GM21447 (cell line): ENCODE results near the gene GABRG3.

Source experiments
- ATAC-seq: cut with Tn5 transposase; IDR thresholded peaks from one replicate; pipeline ENCODE4 v1.9.1; 2021; ENCODE audit not compliant: unreplicated experiment

Gene GABRG3

DNA sequence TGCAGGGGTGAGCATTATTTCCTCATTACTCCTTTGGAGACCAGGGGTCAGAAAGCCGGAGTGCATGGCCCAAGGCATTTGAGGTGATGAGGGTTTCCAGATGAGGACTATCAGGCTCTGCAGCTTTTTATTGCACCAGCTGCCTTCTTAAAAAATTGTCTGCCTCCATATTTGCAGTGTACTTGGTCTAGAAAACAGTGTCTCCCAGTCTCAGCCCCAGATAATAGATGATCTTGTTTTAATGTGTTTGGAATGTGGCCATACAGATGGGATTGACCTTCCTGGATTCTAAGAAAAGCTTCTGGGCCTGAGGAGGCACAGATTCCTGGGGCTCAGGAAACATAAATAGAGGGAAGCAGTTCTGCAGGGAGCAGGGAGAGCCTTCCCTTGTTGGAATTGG lies 123.3 kb downstream of the GABRG3 start:
- ATAC-seq = no peak

DNA sequence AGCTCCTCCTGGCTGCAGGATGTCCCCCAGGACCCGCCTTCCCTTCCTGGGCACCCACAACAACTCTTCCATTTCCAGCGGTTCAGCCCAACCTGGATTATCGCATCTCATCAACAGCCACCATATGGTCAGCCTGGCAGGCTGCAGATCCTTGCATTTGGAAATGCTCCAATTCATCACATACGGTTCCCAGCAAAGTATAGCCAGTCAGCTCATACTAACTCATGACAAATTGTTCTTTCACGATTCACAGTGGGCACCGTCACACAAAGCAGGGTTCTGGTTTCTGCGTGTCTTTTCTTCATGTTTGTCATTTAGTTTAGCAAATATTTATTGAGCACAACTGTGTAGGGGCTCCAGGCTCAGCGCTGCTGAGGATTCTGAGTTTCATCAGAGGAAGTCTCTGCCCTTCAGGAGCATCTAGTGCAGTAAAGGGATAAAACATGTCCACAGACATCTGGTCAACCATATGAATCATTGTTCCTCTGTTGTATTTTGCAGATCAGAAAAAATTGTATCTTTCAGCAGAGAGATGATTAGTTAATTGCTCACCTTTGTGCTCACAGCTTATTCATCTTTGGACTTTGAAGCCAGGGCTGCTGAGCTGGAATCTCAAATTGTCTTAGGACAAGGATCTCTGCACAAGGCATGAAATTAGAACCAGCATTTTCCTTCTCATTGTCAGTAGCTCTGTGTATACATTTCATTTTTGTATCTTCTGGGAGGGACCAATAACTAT lies 125.1 kb downstream of the GABRG3 start:
- ATAC-seq = no peak

DNA sequence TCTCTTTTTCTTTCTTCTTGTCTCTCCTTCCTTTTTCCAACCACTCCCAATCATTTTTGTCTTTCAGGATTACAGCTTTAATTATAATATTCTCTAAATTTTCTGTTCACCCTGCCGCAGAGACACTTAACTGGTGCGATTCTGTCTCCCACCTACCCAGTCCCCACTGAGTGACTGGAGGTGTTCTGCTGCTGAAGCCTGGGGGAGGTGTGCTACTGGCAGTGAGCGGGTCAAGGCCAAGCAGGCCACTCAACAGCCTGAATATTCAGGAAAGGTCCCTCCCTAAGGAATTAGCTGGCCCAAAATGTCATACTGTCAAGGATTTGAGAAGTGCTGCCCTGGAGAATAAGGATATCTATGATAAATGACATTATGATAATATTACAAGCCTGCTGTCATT lies 126.5 kb downstream of the GABRG3 start:
- ATAC-seq = no peak

DNA sequence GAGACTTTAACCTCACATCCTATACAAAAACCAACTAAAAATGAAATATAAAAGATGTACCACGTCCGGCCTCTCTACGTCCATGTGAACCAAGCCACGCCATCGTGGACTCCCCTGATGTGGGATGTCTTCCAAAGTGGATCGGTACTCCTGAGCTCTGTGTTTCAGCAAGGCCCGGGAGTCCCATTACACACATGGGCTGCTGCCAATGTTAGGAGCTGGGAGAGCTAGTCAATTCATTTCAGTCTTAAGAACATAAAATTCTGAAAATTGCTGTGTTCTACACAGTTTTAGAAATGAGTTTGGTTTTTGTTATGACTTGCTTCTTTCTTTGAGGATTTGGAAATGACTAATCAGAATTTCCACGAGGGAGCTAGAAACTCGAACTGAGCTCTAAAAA lies 131.0 kb downstream of the GABRG3 start:
- no peak for ATAC-seq

DNA sequence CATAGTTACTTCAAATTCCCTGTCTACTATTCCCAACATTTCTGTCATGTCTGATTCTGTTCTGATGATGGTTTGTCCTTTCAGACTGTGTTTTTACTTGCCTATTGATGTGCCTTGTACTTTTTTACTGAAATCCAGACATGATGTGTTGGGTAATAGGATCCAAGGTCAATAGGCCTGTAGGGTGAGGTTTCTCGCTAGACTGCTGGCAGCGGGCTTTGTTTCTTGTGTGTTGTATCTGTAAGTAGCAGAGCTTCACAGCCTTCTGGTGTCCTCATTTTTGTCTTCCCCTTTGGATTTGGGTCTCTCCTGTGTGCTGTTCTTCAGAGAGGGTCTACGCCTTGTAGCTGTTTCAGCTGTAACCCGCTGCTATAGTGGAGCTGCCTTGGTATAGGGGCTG lies 140.3 kb downstream of the GABRG3 start:
- no peak for ATAC-seq

DNA sequence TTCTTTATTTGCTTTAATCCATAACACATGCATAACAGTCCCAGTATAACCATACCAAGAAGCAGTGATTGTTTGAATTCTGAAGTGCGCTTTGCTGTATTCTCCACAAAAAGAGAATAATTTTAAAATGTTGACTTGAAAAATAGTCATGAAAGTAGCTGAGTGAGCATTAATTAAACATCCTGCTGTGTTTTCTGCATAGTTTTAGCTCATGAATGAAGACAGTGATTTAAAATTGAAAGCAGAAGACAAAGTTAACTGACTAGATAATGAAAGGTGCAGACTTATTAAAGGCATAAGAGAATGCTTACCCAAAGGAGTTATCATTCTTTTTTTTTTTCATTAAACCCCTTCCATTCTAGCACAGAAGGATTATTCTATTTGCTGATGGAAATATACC lies 143.5 kb downstream of the GABRG3 start:
- ATAC-seq = no peak

DNA sequence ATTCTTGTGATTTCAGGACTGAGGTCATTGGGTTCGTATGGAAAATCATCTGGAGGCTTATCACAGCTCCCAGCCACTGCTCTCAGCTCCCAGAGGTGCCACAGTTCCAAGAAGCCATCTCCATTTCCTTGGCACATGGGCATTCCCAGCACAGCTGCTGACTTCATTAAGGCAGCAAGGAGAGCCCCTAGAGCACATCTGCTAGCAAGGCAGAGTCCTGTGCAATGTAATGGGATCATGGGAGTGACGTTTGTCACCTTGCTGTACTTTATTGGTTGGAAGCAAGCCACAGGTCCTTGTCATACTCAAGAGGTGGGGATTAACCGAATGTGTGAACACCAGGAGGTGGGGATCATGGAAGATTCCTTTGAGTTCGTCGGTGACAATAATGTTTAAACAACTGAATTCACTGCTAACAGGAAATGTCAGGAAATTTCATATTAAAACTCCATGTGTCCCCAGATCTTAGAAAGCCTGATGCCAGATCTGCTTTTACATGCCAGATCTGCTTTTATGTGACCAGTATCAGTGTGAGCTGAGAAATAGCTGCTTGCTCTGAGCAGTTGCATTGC lies 148.8 kb downstream of the GABRG3 start:
- ATAC-seq = no peak

DNA sequence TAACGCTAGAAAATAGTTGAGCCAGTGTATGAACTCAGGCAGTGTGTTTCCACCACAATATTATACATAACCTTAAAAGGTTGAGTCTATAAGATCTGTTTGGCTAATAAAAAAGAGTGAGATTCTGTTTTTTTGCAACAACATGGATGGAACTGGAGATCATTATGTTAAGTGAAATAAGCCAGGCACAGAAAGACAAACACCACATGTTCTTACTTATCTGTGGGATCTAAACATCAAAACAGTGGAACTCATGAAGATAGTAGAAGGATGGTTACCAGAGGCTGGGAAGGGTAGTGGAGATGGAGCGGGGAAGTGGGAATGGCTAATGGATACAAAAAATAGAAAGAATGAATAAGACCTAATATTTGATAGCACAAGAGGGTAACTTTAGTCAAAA lies 150.7 kb downstream of the GABRG3 start:
- no peak for ATAC-seq

DNA sequence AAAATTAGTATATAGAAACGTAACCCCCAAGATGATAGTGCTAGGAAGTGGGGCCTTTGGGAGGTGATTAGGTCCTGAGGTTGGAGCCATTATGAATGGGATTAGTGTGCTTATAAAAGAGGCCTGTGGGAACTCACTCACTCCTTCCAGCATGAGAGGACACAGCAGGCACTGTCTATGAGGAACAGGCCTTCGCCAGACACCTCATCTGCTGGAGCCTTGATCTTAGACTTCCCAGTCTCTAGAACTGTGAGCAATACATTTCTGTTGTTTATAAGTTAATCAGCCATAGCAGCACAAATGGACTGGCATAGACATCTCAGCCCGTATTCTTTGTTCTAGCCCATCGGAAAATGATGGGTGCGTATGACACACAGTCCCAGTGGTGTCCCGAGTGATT lies 152.3 kb downstream of the GABRG3 start:
- ATAC-seq = no peak

DNA sequence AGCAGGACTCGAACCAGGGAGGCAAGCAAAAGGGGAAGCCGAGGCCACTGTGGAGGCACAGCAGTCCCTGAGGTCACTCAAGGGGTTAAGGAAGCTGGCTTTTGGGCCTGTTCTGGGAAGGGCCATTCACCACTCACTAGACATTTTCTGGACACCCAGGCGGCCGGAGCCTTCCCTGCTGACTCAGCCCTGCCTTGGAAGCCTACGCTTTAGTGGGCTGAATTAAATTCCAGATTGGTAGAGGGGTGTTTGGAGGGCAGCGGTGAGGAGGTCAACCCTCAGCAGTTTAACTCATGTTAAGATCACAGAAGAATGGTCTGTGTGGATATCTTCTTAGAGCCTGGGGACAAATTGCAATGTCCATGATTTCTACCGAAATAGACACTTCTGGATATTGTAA lies 152.8 kb downstream of the GABRG3 start:
- ATAC-seq = no peak

DNA sequence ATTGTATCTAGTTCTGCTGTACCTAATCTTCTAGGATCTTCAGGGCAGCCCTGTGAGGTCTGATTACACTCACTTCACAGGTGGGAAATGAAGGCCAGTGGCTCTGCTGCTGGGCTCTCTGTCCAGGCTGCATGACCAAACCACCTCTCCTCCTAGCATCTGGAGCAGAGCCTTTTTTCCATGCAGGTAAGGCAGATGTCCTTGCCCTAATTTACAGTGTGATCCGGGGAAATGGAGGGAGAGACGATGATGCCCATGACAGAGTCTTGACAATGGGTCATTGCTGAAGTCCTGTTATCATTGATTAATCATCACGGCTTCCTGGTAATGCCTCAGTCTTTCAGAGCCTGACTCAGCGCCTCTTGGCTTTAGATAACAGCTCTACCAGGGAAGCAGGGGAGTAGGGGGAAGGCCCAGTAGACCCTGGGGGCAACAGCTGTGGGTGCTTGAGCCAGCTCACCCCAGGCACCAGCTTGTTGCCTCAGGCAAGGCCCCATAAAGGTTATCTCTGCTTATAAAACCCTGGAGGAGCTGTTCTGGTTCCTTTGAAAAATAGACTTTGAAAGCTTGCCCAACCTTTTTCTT lies 153.4 kb downstream of the GABRG3 start:
- ATAC-seq = no peak

DNA sequence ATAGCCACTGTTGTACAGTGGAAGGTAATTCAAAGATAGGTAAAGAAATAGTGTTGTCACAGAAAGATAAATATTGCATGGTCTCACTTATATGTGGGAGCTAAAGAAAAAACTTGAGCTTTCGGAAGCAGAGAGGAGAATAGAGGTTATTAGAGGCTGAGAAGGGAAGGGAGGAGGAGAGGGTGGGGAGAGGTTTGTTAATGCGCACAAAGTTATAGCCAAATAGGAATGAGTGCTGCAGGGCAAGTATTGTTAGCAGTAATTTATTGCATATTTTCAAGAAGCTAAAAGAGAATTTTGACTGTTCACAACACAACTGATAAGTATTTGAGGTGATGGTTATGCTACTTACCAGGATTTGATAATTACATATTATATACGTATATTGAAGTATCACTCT lies 154.2 kb downstream of the GABRG3 start:
- no peak for ATAC-seq

DNA sequence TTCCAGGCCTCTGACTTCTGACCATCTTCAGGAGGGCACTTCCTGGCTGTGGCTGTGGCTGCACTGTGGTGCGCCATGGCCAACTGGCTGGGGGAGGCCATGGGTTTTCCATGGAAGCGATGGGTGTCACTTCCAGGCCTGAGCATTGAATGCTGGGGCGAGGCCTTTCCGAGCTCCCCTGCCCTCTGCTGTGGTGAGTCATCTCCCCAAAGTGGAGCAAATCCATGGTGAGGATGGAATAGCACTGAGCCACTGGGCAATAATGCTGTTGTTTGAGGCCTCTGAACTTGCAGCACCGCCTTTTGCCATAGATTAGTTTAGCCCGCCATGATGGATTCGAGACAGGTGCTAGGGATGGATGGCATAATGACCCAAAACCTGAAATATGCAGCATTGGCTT lies 155.5 kb downstream of the GABRG3 start:
- no peak for ATAC-seq

DNA sequence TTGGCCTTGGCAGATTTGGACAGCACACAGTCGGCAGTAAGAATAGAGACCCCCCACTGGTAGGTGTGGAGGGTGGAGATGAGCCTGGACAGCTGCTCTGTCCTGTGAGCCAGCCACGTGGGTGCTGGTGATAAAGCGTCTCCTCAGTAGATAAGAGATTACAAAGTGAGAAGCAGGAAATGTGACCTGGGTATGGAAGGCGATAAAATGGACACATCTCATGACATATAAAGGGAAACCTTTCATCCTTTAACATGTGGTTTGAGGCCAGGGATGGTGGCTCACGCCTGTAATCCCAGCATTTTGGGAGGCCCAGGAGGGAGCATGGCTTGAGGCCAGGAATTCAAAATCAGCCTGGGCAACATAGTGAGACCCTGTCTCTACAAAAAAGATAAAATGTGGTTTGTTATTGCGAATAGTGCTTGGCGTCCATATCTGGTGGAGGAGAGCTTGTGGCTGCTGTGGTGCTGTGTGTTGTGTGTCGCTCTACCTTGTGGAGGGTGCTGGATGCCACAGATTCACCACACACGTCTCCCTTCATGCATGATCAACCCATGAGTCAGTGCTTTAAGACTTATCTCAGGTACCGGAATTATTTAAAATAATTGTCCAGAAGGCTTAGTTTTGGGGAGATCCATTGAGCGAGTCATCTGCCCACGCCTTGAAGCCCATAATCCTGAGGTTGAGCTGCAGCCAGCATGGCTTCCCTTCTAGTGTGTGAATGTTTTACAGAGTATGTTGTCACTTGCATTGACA lies 157.0 kb downstream of the GABRG3 start:
- ATAC-seq = no peak

DNA sequence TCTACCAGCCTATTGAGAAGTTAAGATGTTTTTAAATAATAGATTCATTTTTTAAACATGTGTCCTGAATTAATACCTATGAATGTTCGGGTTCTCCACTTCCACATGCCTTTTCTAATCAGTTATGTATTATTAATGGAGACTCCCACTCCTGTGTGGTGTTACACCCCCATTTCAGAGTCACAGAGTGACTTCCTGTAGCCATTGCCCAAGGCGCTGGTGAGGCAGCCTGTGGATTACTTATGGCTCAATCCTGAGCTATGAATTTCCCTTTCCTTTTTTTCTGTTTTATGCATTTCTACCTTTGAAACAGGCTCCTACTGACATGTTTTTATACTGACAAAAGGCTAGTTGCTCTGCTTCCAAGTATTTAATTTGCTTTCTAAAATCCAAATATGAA lies 162.3 kb downstream of the GABRG3 start:
- no peak for ATAC-seq

DNA sequence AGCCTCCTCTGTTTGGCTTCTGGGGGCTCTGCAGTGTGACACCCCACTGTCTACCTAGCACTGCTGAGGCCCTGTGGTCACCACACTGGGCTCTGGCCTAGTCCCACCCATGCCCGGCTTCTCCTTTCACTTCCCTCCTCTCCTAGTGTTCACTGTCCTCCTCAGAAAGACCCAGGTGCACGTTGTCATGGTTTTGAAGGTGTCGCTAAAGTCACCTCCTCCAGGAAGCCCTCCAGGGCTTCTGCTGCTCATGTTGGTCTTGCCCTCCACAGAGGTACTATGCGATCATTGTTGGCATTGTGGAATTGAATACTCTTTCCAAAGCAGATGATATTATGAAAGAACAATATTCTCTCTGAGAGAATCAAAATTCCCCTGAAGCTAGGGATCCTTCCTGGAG lies 163.5 kb downstream of the GABRG3 start:
- no peak for ATAC-seq

DNA sequence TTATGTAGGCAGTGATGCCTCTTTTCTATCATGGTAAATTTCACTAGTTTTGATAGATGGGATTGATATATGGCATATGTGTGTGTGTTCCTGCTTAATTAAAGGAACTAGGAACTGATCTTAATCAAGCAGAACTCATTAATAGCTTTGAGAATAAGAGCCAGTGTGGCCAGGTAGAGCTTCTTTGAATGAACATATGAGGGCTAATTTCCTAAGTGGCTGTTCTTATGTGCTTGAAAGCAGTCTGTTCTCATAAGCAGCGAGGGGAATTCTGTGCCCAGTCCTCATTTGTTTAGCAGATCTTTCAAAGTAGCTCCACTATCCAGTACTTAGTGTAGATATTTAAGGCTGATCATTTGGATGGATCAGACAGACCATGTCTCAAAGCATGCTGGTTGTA lies 164.2 kb downstream of the GABRG3 start:
- ATAC-seq = no peak

DNA sequence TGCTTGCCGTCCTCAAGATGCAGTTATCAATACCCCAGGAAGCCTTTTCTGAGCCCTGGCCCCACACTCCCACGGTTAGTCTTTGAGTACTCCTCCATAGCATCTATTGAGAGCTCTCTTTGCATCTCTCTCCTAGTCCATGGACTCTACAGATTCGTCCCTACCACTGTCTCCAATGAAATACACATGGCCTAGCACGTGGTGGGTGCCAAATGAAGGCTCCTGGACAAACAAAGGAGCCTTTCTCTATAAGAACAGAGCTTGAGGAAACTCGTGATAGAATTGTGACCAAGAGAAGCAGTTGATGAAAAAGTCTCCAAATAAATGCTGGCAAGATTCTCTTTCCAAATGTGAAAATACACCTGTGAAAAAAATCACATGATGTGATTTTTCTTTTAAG lies 166.1 kb downstream of the GABRG3 start:
- no peak for ATAC-seq

DNA sequence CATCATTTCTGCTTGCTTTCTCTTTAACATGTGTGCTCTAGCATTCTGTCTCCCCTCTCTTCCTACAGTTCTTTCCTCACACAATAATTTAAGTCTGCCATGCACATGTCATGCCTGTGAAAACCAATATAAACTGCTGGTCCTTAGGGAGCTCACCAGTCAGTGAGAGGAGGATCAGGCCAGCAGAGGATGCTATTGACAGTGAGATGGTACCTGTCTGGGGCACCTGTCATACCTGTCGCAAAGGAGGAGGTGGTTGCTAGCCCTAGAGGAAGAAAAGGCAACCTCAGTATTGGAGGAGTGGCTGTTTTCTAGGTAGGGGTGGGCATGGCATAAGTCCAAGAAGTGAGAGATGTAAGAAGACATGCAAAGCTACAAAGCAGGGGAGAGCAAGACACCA lies 194.6 kb downstream of the GABRG3 start:
- no peak for ATAC-seq

DNA sequence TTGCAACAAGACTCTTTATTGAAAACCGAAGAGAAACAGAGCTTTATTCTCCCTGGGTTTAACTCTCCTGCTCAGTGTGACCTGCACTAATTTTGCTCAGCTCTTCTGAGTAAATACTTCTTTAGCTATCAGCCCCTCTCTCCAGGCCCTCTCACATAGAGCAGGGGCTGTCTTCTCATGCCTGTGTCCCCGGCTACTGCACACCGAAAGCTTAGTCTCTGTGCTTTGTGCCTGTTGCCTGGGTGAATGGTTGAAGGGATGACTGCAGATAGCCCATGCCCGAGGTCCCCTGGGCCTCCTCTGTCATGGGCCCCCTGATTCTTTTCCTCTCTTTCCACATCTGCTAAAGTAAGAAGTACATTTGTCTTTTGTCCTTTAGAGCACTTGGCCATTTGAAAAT lies 195.9 kb downstream of the GABRG3 start:
- ATAC-seq = no peak

DNA sequence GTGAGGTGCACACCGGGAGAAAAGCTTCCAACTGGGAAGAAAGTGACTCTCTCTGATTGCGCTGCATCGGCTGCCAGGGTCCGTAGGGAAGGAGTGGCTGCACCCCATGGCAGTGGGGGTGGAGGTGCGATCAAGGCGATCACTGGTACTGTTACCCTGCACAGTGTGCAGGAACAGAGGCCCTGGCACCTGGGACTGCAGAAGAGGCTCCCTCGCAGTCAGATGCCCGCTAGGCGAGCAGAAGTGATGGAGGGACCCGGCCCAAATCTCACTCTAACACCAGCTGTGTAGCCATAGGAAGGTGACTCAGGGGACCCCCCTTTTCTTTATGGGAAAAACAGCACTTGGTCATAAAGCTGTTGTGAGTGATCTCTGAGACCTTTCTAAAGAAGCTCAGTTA lies 196.8 kb downstream of the GABRG3 start:
- no peak for ATAC-seq

DNA sequence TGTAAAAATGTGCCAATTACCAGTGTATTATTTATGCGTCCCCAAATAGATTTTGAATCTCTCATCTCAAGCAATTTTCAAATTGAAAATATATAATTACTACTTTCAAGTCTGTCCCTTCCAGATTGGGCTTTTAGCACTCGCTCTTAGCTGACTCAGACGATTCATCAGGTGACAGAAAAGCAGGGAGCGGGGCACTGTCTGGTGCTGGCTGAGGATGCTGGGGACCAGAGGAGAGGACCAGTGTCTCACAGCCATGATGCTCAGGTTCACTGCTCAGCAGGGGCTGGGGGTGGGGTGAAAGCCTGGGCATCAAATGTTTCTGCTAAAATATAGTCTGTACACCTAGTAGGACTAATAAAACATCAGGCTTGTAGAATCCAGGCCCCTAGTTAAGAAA lies 199.9 kb downstream of the GABRG3 start:
- no peak for ATAC-seq
